GM12892 (cell line): ENCODE measurements around the gene LTV1.
"Not testable (repeated sequence)": the region's sequence is repeated elsewhere in the genome, so short reads cannot be mapped to it uniquely, and the experiment has no call there.

Source experiments
- DNase-seq: peaks from one replicate; pipeline ENCODE4 v3.0.0; 2011; ENCODE audit not compliant: insufficient read length
- FAIRE-seq: peaks from 2 replicates; lab custom pipeline; 2011; peaks lifted over from hg19 to GRCh38; lab: Jason Lieb, UNC
- POLR2A ChIP-seq: IDR thresholded peaks from 2 replicates; pipeline ENCODE4 v1.6.1; 2011; ENCODE audit warnings: low read depth, low read length, control low read depth
- POLR2AphosphoS5 ChIP-seq: IDR thresholded peaks from 2 replicates; pipeline ENCODE4 v1.6.1; 2011; ENCODE audit warnings: low read depth, low read length, control low read depth
- TAF1 ChIP-seq: IDR thresholded peaks from 2 replicates; pipeline ENCODE4 v1.6.1; 2011; ENCODE audit warnings: low read depth, mild to moderate bottlenecking, control low read depth, low read length, borderline replicate concordance

LTV1 gene

DNA sequence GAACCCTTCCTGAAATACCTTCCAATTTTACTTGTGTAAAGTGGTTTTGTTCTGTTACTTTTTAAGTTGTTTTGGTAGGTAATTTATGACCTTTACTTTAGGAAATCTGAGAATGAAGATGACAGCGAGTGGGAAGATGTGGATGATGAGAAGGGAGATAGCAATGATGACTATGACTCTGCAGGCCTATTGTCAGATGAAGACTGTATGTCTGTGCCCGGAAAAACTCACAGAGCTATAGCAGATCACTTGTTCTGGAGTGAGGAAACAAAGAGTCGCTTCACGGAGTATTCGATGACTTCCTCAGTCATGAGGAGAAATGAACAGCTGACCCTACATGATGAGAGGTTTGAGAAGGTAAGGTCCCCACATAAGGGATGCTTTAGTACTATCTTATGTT is 14.5 kb downstream of the LTV1 start:
- no peak for DNase-seq
- no peak for FAIRE-seq
- TF ChIP-seq POLR2A (no peak), POLR2AphosphoS5 (no peak), TAF1 (no peak)

DNA sequence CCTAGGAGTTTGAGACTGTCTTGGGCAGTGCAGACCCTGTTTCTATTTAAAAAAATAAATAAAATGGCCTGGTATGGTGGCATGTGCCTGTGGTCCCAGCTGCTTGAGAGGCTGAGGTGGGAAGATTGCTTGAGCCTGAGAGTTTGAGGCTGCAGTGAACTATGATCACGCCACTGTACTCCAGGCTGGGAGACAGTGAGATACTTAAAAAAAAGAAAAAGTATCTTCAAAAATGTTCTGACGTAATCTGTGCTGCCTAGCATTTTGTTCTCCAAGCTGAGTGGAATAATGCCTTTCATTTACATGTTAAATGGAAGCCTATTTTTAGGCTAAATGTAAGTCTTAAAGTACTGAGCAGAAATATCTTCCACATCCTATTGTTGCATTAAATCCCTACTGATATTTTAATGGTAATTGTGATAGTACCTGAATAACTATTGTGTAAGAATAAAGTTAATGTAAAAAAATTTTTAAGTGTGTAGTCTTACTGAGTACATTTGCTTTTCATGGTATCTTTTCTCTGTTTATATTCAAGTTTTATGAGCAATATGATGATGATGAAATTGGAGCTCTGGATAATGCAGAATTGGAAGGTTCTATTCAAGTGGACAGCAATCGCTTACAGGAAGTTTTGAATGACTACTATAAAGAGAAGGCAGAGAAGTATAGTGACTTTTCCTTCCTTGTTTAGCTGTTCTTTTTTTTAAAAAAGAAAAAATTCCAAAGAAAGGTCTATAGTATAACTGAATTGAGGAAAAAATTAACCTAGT is 16.9 kb downstream of the LTV1 start:
- TF ChIP-seq POLR2A = no peak
- no peak for TF ChIP-seq TAF1

DNA sequence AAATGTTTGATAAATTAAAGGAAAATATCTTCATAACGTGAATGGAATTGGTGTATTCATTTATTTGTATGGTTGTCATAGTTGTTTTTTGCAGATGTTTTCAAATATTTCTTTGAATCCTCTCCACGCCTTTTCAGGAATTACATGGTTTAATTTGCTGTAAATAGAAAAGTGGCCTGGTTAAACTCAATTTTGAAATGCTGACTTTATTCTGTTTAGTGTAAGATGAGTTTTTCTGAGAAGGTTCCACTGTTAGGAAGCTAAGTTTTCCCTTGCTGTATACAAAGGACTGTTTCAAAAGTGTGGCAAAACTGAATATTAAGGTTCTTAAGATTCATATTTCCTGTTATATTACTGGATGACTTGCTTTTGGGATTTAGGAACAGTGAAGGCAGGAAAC is 20.6 kb downstream of the LTV1 start:
- TF ChIP-seq POLR2AphosphoS5 (no peak), TAF1 (no peak), POLR2A (no peak)
- FAIRE-seq = no peak
- DNase-seq = no peak

More for the DNA sequence above, 16.9 kb downstream of the LTV1 start:
- FAIRE-seq (no peak), DNase-seq (no peak)

DNA sequence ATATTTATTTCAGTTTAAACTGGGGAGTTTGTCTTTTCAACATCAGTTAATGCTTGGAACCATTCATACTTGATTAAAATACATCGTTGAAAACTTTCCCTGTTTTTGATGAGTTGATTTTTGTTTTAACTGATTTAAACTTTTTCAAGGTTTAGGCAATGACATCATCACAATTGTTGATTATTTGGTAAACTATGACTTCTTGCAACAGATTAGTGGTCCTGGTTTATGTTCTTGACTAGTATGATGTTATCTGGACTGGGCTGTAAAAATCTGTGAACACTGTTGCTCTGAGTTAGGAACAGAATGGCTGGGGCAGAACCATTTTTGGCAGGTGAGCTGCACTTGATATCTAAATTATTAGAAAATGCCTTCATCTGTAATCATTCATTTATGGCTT is 21.1 kb downstream of the LTV1 start, which contains the start of gene ZC2HC1B:
TSS of gene ZC2HC1B (plus strand) at position 241 of the 400 bp plus-strand sequence. CDS start at position 307, 66 bp downstream.
- FAIRE-seq (no peak), DNase-seq (no peak)
- TF ChIP-seq TAF1 = no peak
- TF ChIP-seq POLR2A = no peak
- TF ChIP-seq POLR2AphosphoS5 = no peak

DNA sequence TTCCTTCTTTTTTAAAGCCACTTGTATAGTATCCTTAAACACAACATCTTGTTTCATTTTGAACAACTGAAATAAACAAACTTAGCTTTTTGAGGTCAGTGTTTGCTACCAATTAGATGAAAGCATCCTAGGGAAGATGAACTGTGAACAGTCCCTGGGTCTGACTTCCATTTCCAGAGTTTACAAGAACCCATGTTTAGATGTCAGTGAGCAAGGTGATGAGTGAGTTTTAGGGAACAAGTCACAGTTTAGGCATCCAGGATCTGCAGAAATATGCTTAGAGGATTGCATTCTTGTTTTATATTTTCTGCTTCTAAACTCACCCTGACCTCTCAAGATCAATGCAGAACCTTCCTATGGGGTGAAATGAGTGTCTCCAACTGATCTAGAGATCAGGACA is 24.1 kb downstream of the LTV1 start:
- no peak for TF ChIP-seq POLR2AphosphoS5
- no peak for TF ChIP-seq POLR2A
- TF ChIP-seq TAF1 = no peak
- no peak for FAIRE-seq

DNA sequence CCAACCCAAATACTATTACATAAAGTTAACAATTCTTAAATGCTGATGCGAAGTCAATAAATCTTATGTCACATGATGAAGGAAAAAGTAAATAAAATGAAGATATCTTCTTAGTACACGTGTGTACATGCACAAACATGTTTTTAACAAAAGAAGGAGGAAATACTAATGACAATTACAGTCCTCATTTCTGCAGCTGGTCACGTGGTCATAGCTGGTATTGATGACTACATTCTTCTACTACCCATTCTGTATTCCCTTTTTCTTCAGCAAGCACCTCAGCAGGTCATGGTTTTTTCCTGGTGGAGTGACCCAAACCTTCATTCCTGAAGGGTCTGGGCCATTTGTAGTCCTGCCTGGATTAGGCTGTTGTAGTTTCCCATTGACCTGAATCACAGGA is 25.7 kb downstream of the LTV1 start:
- not testable (repeated sequence) for DNase-seq

More for the DNA sequence above, 24.1 kb downstream of the LTV1 start:
- DNase-seq = no peak

DNA sequence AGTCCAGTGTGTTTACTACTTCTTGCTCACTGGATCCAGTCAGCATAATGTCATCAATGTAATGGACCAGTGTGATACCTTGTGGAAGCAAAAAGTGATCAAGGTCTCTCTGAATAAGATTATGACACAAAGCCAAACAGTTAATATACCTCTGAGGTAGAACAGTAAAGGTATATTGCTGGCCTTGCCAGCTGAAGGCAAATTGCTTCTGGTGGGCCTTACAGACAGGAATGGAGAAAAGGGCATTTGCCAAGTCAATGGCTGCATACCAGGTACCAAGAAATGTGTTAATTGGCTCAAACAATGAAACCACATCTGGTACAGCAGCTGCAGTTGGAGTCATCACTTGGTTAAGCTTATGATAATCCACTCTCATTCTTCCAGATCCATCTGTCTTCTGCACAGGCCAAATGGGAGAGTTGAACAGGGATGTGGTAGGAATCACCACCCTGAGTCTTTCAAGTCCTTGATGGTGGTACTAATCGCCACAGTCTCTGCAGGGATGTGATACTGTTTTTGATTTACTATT is 28.1 kb downstream of the LTV1 start:
- not testable (repeated sequence) for DNase-seq, FAIRE-seq

More for the DNA sequence above, 25.7 kb downstream of the LTV1 start:
- not testable (repeated sequence) for FAIRE-seq

DNA sequence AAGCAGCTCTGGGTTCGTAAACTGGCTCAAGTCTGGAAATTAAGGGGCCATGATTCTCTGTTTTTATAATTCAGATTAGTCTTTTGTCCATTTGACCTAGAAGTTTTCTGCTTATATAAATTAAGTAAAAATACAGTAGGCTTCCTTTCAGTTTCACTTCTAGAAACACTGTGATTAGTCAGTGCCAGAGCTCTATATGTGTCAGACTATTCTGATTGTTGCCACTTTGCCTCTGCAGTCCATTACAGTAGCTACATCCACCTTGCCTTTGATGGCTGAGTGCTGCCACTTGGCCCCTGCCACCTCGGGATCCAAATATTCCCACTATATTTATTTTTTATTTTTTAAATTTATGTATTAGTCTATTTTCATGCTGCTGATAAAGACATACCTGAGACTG is 29.1 kb downstream of the LTV1 start:
- FAIRE-seq (no peak), DNase-seq (no peak)
- TF ChIP-seq POLR2AphosphoS5 = no peak

DNA sequence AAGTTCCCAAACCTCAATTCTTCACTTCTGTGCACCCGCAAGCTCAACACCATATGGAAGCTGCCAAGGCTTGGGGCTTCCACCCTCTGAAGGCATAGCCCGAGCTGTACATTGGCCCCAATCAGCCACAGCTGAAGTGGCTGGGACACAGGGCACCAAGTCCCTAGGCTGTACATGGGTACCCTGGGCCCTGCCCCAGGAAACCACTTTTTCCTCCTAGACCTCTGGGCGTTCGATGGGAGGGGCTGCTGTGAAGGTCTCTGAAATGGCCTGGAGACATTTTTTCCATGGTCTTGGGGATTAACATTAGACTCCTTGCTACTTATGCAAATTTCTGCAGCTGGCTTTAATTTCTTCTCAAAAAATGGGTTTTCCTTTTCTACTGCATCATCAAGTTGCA is 30.5 kb downstream of the LTV1 start:
- FAIRE-seq, DNase-seq: not testable (repeated sequence)

DNA sequence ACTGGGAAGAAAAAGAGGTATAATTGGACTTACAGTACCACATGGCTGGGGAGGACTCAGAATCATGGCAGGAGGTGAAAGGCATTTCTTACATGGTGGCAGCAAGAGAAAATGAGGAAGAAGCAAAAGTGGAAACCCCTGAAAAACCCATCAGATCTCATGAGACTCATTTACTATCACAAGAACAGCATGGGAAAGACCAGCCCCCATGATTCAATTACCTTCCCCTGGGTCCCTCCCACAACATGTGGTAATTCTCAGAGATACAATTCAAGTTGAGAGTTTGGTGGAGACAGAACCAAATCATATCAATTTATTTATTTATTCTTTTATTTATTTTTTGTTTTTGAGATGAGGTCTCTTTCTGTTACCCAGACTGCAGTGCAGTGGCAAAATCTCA is 31.4 kb downstream of the LTV1 start:
- not testable (repeated sequence) for DNase-seq, FAIRE-seq

DNA sequence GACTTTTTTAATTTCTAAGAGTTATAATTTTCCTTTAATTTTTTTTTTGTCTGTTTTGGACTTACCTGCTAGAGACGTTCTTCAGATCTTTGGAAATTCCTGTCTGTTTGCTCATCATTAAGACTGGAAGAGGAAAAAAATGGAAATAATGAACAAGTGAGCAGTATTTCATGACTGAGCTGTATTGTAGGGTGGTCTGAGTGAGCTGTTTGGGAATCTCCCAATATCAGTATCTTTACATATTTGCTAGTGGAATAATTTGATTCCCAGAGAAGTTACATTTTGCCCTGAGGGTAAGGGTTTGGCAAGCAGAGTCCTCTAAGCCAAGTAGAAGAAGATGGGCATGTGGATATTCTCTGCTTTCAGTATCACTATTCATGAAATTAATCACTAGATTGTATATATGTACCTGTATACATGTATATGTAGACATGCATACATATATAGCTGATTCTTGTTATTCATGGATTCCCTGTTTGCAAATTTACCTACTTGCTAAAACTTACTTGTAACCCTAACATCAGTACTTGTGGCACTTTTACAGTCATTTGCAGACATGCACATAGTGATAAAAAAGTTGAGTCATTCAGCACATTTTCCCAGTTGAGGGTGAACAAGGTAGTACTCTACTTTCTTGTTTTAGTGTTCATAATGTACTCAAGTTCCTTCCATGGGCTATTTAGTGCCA is 34.6 kb downstream of the LTV1 start:
- no peak for FAIRE-seq
- no peak for DNase-seq
- no peak for TF ChIP-seq TAF1
- no peak for TF ChIP-seq POLR2A
- no peak for TF ChIP-seq POLR2AphosphoS5

DNA sequence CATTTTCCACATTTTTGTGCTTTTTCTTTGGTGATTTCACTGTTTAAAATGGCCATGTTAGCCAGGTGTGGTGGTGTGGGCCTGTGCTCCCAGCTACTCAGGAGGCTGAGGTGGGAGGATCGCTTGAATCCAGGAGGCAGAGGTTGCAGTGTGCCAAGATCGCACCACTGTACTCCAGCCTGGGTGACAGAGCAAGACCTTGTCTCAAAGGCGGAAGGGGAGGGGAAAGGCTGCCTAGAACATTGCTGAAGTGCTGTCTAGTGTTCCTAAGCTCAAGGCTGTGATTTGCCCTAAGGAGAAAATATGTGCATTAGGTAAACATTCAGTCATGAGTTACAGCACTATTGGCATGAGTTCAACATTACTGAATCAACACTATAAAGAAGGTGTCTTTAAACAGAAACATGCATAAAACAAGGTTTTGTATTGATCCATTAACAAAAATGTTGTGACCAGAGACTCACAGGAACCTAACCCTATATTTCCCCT is 35.2 kb downstream of the LTV1 start:
- FAIRE-seq (peak; percentile 17), DNase-seq (no peak)
- TF ChIP-seq TAF1 = no peak
- TF ChIP-seq POLR2AphosphoS5 = no peak
- no peak for TF ChIP-seq POLR2A

DNA sequence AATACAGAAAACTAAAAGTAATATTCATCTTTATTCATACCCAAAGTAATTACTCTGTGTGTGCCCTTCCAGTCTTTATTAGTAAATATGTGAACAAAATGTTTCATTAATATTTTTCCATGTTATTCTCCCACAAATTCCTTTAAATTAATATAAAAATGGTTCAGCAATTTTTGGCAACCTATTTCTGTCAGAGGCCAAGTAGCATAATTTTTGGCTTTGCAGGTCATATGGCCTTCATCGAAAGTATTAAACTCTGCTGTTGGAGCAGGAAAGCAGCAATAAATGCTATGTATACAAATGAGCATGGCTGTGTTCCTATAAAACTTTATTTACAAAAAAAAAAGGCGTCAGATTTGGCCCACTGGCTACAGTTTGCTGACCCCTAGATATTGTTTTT is 37.3 kb downstream of the LTV1 start:
- TF ChIP-seq POLR2AphosphoS5 = no peak
- DNase-seq = no peak
- no peak for FAIRE-seq
